ENCODE data around the gene SERPINB3.
A peak's percentile ranks its signal among the peaks of the same experiment; 100 is the strongest.
"Not testable (repeated sequence)": the region's sequence is repeated elsewhere in the genome, so short reads cannot be mapped to it uniquely, and the experiment has no call there.

The SERPINB3 gene

DNA sequence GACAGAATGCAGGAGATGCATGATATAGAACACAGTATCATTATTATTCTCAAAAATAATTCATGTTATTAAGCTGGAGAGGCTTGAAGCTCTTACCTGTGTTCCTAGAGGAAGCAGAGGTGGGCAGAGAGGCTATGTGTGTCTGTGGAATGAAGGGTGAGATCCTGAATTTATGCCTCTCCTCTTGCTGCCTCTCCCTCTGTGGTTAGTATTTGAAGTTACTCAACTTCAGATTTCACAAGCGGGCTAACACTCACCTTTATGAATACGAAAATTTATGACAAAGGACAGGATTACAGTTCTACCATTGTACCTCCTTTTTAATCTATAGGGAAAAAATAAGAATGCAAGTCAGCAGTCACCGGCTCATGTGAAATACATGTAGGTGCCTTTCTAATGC is at the start of gene SERPINB3:
TSS of gene SERPINB3 (minus strand) at position 144 of the 400 bp plus-strand sequence. CDS start 677 bp downstream, outside the sequence.
- DNase-seq: not testable (repeated sequence)

DNA sequence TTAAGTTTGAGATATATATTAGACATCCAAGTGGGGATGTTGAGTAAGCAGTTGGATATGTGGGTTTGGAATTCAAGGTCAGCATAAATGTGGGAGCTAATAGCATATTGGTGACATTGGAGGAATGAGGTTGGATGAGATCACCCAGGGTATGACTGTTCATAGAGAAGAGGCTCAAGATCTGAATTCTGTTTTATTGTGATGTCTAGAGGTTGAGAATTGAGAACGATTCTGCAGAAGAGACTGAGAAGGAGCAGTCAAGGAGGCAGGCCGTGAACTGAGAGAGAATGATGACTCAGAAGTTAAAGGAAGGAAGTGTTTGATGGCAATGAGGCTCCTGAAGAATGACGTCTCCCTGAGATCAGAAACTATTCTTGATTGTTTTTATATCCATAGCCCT is 47.0 kb upstream of the SERPINB3 start:
- no peak for DNase-seq

- DNase-seq: no peak
Observed at GRCh38 chr18:63707816-63708215, 46.1 kb upstream of the SERPINB3 start.

DNA sequence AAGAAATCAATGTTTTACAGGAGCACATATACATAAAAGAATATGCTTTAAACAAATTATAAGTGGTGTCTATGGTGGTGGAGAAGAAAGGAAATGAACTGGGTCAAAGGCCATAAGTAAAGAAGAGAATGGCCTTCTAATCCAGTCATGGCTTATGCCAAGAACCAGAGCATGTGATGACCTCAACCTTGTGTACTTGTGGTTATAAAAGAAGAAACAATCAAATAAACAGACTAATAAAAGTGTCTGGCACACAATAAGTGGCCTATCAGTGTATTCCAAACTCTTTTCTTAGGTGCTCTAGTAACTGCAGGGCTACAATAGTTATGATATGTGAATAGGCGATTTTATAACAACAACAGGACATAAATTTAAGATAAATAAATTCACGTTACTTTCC is 43.7 kb upstream of the SERPINB3 start:
- DNase-seq: no peak

- no peak for DNase-seq
Observed at GRCh38 chr18:63702660-63703059, 41.0 kb upstream of the SERPINB3 start, which contains the start of gene SERPINB11. TSS of gene SERPINB11 (plus strand) at chr18:63702960. CDS start at chr18:63710194, 7,234 bp downstream.

- no peak for DNase-seq
Observed at GRCh38 chr18:63701952-63702351, 40.3 kb upstream of the SERPINB3 start.

- no peak for DNase-seq
Observed at GRCh38 chr18:63700501-63700900, 38.8 kb upstream of the SERPINB3 start.

- no peak for DNase-seq
Observed at GRCh38 chr18:63697097-63697660, 35.5 kb upstream of the SERPINB3 start.

DNA sequence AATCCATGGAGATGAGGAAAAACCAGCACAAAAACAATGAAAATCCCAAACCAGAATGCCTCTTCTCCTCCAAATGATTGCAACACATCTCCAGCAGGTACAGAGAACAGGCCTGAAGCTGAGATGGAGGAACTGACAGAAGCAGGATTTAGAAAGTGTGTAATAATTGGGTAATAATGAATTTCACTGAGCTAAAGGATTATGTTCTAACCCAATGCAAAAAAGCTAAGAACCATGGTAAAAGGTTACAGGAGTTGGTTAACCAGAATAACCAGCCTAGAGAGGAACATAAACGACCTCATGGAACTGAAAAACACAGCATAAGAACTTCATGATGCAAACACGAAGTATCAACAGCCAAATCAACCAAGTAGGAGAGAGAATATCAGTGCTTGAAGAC is 27.4 kb upstream of the SERPINB3 start:
- no peak for DNase-seq

GRCh38 chr18:63686871-63687270 is 25.2 kb upstream of the SERPINB3 start:
- DNase-seq: no peak

DNA sequence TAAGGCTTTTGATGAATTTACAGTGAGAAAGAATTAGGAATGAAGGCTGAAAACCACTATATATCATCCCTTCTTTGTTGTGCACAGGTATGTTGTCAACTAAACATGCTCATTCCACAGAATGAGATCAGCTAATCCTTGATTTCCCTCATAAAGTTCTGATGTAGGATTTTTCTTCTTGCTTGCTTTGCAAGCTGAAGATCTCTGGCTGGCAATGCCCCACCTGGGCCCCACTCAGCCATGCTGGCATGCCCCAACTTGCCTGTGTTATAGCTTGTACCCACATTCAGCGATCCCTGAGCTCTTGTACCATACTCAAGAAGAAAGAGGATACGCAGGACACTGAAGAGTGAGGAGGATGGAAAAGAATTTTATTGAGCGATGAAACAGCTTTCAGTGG is 23.0 kb upstream of the SERPINB3 start:
- DNase-seq: no peak

- no peak for DNase-seq
Observed at GRCh38 chr18:63683890-63684289, 22.2 kb upstream of the SERPINB3 start.

- DNase-seq: no peak
Observed at GRCh38 chr18:63683152-63683551, 21.5 kb upstream of the SERPINB3 start.

DNA sequence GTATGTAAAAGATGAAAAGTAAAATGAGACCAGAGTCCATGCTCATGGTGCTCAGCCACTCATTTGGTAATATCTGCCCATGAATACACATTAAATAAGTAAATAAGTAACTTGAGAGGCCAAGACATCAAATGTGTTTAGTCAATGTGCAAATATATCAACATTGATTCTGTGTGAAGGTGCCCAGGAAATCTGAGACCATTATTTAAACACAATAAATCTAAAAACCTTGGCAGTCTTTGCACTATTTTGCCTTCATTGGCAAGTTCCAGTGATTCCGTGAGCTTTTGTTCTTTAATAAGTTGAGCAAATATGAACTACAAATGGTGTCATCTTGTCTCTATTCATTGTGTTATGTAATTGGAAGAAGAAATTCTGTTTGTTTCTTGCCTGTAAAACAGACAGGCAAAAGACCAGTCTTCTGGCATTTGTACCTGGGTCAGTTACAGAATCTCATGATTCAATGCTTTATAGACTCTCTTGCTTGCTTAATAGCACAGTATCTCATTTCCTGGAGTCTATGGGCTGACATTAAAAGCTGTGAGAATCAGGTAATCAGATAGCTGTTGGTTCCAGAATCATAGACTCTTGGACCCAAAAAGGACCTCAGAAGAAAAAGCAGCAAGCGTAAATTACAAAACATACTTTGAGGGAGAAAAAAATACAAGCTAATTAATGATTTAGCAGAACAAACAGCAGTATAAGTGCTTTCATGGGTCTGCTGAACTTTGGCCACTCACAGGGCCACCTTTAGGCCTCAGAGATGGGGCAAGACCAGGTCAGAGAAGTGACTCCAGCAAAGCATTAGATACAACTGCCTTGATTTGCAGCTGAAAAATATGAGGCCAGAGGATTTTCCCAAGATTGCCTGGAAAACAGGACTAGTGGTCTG is 20.0 kb upstream of the SERPINB3 start:
- DNase-seq: no peak

- no peak for DNase-seq
Observed at GRCh38 chr18:63679820-63680606, 18.3 kb upstream of the SERPINB3 start.

DNA sequence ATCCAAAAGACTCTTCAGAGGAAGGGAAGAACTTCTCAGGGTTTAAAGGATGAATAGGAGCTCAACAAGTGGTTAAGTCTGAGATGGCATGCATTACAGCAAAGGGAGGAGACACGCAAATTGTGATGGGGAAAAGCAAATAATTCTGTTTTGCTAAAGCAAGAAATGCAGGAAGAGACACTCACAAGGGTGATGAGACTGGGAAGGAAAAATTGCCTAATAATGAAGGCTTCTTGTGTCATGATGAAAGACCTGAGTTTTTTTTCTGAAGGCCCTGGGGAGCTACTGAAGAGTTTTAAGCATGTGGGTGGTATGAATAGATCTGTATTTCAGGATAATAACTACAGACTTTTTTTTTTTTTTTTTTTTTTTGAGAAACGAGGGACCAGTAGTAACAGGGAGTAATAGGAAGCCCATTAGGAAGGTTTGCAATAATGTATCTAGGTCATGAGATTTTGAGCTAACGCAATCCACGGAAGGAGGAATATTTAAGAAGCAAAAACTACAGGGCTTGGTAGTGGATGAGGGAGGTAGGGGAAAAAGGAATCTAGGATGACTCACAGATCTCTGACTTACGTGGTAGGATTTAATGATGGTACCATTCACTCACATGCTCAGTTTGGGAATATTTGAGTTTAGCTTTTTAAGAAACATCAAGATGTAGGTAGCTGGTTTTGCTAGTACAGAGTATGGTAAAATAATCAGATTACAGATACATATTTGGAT is 16.0 kb upstream of the SERPINB3 start:
- peak; percentile 49 for DNase-seq

GRCh38 chr18:63676526-63677323 is 15.0 kb upstream of the SERPINB3 start:
- peak; percentile 6 for DNase-seq

GRCh38 chr18:63664571-63664970 is 2.9 kb upstream of the SERPINB3 start:
- DNase-seq: no peak

- DNase-seq: not testable (repeated sequence)
Observed at GRCh38 chr18:63658920-63659319, 2.8 kb downstream of the SERPINB3 start.

GRCh38 chr18:63650271-63650670 is 11.4 kb downstream of the SERPINB3 start:
- DNase-seq: not testable (repeated sequence)

GRCh38 chr18:63648241-63648640 is 13.5 kb downstream of the SERPINB3 start:
- no peak for DNase-seq

DNA sequence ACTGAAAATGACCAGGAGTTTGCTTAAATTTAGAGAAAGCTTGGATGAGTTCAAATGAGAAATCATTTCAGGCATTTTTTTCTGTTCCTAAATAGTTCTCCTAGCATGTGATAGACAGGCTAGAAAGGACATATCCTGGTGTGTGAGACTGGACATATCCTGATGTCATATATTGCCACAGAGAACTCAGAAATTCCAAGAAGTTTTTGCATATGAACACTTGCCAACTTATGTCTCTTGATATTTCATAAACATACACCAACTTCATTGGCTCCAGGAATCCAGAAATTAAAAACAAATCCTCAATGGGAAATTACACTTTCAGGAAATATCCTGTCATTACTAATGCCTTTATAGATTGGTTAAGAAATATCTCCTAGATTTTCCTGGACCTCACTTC is 14.8 kb downstream of the SERPINB3 start:
- peak; percentile 15 for DNase-seq
